ENCODE results near the gene TMEM63A.
"Not testable (repeated sequence)": the region's sequence is repeated elsewhere in the genome, so short reads cannot be mapped to it uniquely, and the experiment has no call there.

Gene TMEM63A

DNA sequence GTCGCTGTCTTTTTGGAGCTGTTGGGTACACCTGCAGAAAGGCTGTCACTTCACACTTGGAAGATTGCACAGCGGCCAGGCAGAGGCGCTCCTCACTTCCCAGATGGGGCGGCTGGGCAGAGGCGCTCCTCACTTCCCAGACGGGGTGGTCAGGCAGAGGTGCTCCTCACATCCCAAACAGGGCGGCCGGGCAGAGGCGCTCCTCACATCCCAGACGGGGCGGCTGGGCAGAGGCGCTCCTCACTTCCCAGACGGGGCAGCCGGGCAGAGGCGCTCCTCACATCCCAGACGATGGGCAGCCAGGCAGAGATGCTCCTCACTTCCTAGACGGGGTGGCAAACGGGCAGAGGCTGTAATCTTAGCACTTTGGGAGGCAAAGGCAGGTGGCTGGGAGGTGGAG, 86.1 kb downstream of the TMEM63A start:
- DNase-seq (ENCODE audit: low spot score) = not testable (repeated sequence)

Data from Ammon's horn (tissue), 1 donor.